GM23338 (cell line): ENCODE measurements around the gene KCNJ6. TPM values are rescaled to one million over a fixed set of nuclear protein-coding genes. Genes with fewer than 3 reads are reported as not detected.

ENCODE experiments used
- CTCF ChIP-seq, 2 experiments: fragments of 200-600 bp in 1 of 2; sonication (generic) in 1 of 2; conservative IDR thresholded peaks; 2 replicates each; pipeline versions ENCODE4 v1.5.1 to v1.6.1; 2016 to 2017; ENCODE audit warnings: antibody characterized with exemption in 2 of 2, low read depth in 2 of 2, mild to moderate bottlenecking in 2 of 2, moderate library complexity in 1 of 2
- EZH2 ChIP-seq: fragments of 200-600 bp; sonication (generic); IDR thresholded peaks from one replicate; pipeline ENCODE4 v1.8.0; 2017; ENCODE audit warnings: antibody characterized with exemption, mild to moderate bottlenecking, low read depth; ENCODE audit not compliant: unreplicated experiment
- REST ChIP-seq: IDR thresholded peaks from one replicate; pipeline ENCODE4 v1.6.1; 2018; ENCODE audit warnings: antibody characterized with exemption; ENCODE audit not compliant: unreplicated experiment
- polyA plus RNA-seq: library from polyadenylated mRNA; unstranded; fragments of >200 nt; fragmentation: Nextera tagmentation; extraction: Ambion mirVana; gene quantifications from 2 replicates; pipeline ENCODE4 v1.2.1, GENCODE V29; 2016
- total RNA-seq: library from RNA; depleted of rRNA; stranded (reverse); fragments of >200 nt; shearing (Covaris generic); gene quantifications from 2 replicates; pipeline ENCODE4 v1.2.3, GENCODE V29; 2014
- TF ChIP-seq, protein P1 (sequence below): fragments of 250-450 bp; sonication (Bioruptor Pico); IDR thresholded peaks from 2 replicates; pipeline ENCODE4 v1.5.0; 2020; ENCODE audit warnings: mild to moderate bottlenecking, moderate library complexity

KCNJ6 gene
- total and polyA plus RNA-seq, 2 experiments from 2014 or later: 0.48 to 0.52 TPM

DNA sequence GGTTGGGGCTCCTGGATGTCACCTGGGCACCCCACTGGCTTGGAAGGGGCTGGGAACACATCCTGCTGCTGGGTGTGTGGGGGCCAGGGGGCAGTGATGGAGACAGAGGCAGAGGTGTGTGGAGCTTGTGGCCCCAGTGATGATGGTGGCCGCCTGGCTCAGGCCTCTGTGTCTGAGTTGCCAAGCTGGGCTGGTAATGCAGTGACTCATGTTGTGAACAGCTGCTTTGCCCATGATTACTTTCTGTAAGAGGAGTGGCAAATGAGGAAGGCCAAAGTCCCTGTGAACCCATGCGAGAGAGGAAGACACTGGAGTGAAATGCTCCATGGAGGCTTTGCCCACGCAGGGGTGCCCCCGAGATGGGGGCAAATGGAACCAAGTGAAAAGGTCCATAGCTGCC is 86.8 kb downstream of the KCNJ6 start (continued):
- TF ChIP-seq, protein P1, sequence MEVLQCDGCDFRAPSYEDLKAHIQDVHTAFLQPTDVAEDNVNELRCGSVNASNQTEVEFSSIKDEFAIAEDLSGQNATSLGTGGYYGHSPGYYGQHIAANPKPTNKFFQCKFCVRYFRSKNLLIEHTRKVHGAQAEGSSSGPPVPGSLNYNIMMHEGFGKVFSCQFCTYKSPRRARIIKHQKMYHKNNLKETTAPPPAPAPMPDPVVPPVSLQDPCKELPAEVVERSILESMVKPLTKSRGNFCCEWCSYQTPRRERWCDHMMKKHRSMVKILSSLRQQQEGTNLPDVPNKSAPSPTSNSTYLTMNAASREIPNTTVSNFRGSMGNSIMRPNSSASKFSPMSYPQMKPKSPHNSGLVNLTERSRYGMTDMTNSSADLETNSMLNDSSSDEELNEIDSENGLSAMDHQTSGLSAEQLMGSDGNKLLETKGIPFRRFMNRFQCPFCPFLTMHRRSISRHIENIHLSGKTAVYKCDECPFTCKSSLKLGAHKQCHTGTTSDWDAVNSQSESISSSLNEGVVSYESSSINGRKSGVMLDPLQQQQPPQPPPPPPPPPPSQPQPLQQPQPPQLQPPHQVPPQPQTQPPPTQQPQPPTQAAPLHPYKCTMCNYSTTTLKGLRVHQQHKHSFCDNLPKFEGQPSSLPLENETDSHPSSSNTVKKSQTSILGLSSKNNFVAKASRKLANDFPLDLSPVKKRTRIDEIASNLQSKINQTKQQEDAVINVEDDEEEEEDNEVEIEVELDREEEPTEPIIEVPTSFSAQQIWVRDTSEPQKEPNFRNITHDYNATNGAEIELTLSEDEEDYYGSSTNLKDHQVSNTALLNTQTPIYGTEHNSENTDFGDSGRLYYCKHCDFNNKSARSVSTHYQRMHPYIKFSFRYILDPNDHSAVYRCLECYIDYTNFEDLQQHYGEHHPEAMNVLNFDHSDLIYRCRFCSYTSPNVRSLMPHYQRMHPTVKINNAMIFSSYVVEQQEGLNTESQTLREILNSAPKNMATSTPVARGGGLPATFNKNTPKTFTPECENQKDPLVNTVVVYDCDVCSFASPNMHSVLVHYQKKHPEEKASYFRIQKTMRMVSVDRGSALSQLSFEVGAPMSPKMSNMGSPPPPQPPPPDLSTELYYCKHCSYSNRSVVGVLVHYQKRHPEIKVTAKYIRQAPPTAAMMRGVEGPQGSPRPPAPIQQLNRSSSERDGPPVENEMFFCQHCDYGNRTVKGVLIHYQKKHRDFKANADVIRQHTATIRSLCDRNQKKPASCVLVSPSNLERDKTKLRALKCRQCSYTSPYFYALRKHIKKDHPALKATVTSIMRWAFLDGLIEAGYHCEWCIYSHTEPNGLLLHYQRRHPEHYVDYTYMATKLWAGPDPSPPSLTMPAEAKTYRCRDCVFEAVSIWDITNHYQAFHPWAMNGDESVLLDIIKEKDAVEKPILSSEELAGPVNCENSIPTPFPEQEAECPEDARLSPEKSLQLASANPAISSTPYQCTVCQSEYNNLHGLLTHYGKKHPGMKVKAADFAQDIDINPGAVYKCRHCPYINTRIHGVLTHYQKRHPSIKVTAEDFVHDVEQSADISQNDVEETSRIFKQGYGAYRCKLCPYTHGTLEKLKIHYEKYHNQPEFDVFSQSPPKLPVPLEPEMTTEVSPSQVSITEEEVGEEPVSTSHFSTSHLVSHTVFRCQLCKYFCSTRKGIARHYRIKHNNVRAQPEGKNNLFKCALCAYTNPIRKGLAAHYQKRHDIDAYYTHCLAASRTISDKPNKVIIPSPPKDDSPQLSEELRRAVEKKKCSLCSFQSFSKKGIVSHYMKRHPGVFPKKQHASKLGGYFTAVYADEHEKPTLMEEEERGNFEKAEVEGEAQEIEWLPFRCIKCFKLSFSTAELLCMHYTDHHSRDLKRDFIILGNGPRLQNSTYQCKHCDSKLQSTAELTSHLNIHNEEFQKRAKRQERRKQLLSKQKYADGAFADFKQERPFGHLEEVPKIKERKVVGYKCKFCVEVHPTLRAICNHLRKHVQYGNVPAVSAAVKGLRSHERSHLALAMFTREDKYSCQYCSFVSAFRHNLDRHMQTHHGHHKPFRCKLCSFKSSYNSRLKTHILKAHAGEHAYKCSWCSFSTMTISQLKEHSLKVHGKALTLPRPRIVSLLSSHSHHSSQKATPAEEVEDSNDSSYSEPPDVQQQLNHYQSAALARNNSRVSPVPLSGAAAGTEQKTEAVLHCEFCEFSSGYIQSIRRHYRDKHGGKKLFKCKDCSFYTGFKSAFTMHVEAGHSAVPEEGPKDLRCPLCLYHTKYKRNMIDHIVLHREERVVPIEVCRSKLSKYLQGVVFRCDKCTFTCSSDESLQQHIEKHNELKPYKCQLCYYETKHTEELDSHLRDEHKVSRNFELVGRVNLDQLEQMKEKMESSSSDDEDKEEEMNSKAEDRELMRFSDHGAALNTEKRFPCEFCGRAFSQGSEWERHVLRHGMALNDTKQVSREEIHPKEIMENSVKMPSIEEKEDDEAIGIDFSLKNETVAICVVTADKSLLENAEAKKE (CRISPR knock-in tag): no peak
- TF ChIP-seq REST (no peak), CTCF (conservative IDR thresholded peaks at IDR 0.05; ENCODE audit: low read depth in 2 of 2) (no peak), EZH2 (no peak)
